ENCODE data around the gene SLIT1. TPM values are rescaled to one million over a fixed set of nuclear protein-coding genes. Genes with fewer than 3 reads are reported as not detected.

The SLIT1 gene
- total RNA-seq, 1 experiment from 2014 or later: not detected

- Mint-ChIP-seq H3K9me3 (ENCODE audit: unreplicated experiment) (no peaks in the 10 kb centered on the region), H3K4me3 (ENCODE audit: unreplicated experiment) (no peak overlapping the region), H3K27me3 (ENCODE audit: insufficient read depth, unreplicated experiment) (peaks cover 7% of the 10 kb centered on the region), H3K4me1 (ENCODE audit: insufficient read depth, unreplicated experiment) (peaks cover 6% of the 10 kb centered on the region), H3K27ac (ENCODE audit: low read depth, unreplicated experiment) (no peak overlapping the region), H3K36me3 (ENCODE audit: insufficient read depth, unreplicated experiment) (no peaks in the 10 kb centered on the region)
- intact Hi-C loops (cut with micrococcal nuclease): no loop called here
- CTCF ChIA-PET: interaction anchor here (0.7 to 4.2 kb wide), 4 partner anchors 10 to 728 kb away, joined by 3 to 19 read pairs (median 4); no protein-coding TSS in a partner anchor
- TF ChIP-seq CTCF (IDR thresholded peaks at IDR 0.05; ENCODE audit: unreplicated experiment): no peak
- POLR2A ChIA-PET: interaction anchor here (0.7 kb wide), 1 partner anchor 150 kb away, joined by 3 read pairs; no protein-coding TSS in a partner anchor
- BruUV-seq (replicated peaks): no TSS peak
- no peak for DNase-seq (ENCODE audit: unreplicated experiment)
Observed at GRCh38 chr10:97061423-97061822, 124.3 kb downstream of the SLIT1 start.

- intact Hi-C loops (cut with micrococcal nuclease): no loop called here
Observed at GRCh38 chr10:97060441-97061084, 125.2 kb downstream of the SLIT1 start.

GRCh38 chr10:97059872-97060205 lies 125.9 kb downstream of the SLIT1 start:
- peaks cover 7% of the 10 kb centered on the region for H3K27me3 Mint-ChIP-seq (ENCODE audit: insufficient read depth, unreplicated experiment)
- TF ChIP-seq CTCF (IDR thresholded peaks at IDR 0.05; ENCODE audit: unreplicated experiment): no peak

More at GRCh38 chr10:97060441-97061084, 125.2 kb downstream of the SLIT1 start:
- POLR2A ChIA-PET: no interaction called here
- DNase-seq (ENCODE audit: unreplicated experiment): no peak
- no peak overlapping the region for H3K4me3 Mint-ChIP-seq (ENCODE audit: unreplicated experiment)
- peaks cover 6% of the 10 kb centered on the region for H3K4me1 Mint-ChIP-seq (ENCODE audit: insufficient read depth, unreplicated experiment)
- BruUV-seq (replicated peaks): no TSS peak
- no peaks in the 10 kb centered on the region for H3K36me3 Mint-ChIP-seq (ENCODE audit: insufficient read depth, unreplicated experiment)
- CTCF ChIA-PET: interaction anchor here (0.6 to 4.2 kb wide), 9 partner anchors 9 to 669 kb away, joined by 3 to 19 read pairs (median 4); no protein-coding TSS in a partner anchor
- H3K27me3 Mint-ChIP-seq (ENCODE audit: insufficient read depth, unreplicated experiment): peaks cover 7% of the 10 kb centered on the region
- no peaks in the 10 kb centered on the region for H3K9me3 Mint-ChIP-seq (ENCODE audit: unreplicated experiment)
- no peak overlapping the region for H3K27ac Mint-ChIP-seq (ENCODE audit: low read depth, unreplicated experiment)
- TF ChIP-seq CTCF (IDR thresholded peaks at IDR 0.05; ENCODE audit: unreplicated experiment): no peak

GRCh38 chr10:97059006-97059871 lies 126.5 kb downstream of the SLIT1 start:
- no TSS peak for BruUV-seq (replicated peaks)
- H3K4me1 Mint-ChIP-seq (ENCODE audit: insufficient read depth, unreplicated experiment): peaks cover 6% of the 10 kb centered on the region
- intact Hi-C loops (cut with micrococcal nuclease): no loop called here
- H3K27ac Mint-ChIP-seq (ENCODE audit: low read depth, unreplicated experiment): no peak overlapping the region
- CTCF ChIA-PET: interaction anchor here (0.9 to 4.2 kb wide), 4 partner anchors 10 to 152 kb away, joined by 3 to 19 read pairs (median 5); no protein-coding TSS in a partner anchor
- H3K4me3 Mint-ChIP-seq (ENCODE audit: unreplicated experiment): no peak overlapping the region
- TF ChIP-seq CTCF (IDR thresholded peaks at IDR 0.05; ENCODE audit: unreplicated experiment): no peak
- no peaks in the 10 kb centered on the region for H3K9me3 Mint-ChIP-seq (ENCODE audit: unreplicated experiment)
- H3K27me3 Mint-ChIP-seq (ENCODE audit: insufficient read depth, unreplicated experiment): peaks cover 7% of the 10 kb centered on the region
- POLR2A ChIA-PET: no interaction called here
- DNase-seq (ENCODE audit: unreplicated experiment): no peak
- H3K36me3 Mint-ChIP-seq (ENCODE audit: insufficient read depth, unreplicated experiment): no peaks in the 10 kb centered on the region

More at GRCh38 chr10:97059872-97060205, 125.9 kb downstream of the SLIT1 start:
- no TSS peak for BruUV-seq (replicated peaks)
- DNase-seq (ENCODE audit: unreplicated experiment): no peak
- H3K9me3 Mint-ChIP-seq (ENCODE audit: unreplicated experiment): no peaks in the 10 kb centered on the region
- no peaks in the 10 kb centered on the region for H3K36me3 Mint-ChIP-seq (ENCODE audit: insufficient read depth, unreplicated experiment)
- H3K4me1 Mint-ChIP-seq (ENCODE audit: insufficient read depth, unreplicated experiment): peaks cover 6% of the 10 kb centered on the region
- H3K4me3 Mint-ChIP-seq (ENCODE audit: unreplicated experiment): no peak overlapping the region
- intact Hi-C loops (cut with micrococcal nuclease): no loop called here
- CTCF ChIA-PET: interaction anchor here (0.6 to 4.2 kb wide), 6 partner anchors 9 to 152 kb away, joined by 3 to 19 read pairs (median 5); no protein-coding TSS in a partner anchor
- POLR2A ChIA-PET: no interaction called here
- no peak overlapping the region for H3K27ac Mint-ChIP-seq (ENCODE audit: low read depth, unreplicated experiment)

Data from MCF 10A (cell line).